Suprapubic skin (tissue), 4 donors: ENCODE data around the gene GPC1.

ENCODE experiments used
- POLR2A ChIP-seq, 2 donors: fragments of 450-650 bp; IDR thresholded peaks; one replicate each; pipeline ENCODE4 v1.6.1; 2017; ENCODE audit warnings: antibody characterized with exemption in 2 of 2, mild to moderate bottlenecking in 2 of 2, moderate library complexity in 2 of 2
- POLR2AphosphoS5 ChIP-seq, 3 donors: sonication (generic); formaldehyde crosslinking; IDR thresholded peaks; one replicate each; pipeline ENCODE4 v1.6.1; 2017; ENCODE audit warnings: antibody characterized with exemption in 3 of 3
- TF ChIP-seq, protein P1 (sequence below), 2 donors: fragments of 200-600 bp in 1 of 2; fragments of 450-650 bp in 1 of 2; sonication (generic) in 1 of 2; IDR thresholded peaks; one replicate each; pipeline ENCODE4 v1.5.1; 2016 to 2019; ENCODE audit warnings: antibody characterized with exemption in 2 of 2, mild to moderate bottlenecking in 1 of 2, moderate library complexity in 1 of 2

GRCh38 chr2:240390091-240391073, 45.1 kb upstream of the GPC1 start:
- TF ChIP-seq, protein P1, sequence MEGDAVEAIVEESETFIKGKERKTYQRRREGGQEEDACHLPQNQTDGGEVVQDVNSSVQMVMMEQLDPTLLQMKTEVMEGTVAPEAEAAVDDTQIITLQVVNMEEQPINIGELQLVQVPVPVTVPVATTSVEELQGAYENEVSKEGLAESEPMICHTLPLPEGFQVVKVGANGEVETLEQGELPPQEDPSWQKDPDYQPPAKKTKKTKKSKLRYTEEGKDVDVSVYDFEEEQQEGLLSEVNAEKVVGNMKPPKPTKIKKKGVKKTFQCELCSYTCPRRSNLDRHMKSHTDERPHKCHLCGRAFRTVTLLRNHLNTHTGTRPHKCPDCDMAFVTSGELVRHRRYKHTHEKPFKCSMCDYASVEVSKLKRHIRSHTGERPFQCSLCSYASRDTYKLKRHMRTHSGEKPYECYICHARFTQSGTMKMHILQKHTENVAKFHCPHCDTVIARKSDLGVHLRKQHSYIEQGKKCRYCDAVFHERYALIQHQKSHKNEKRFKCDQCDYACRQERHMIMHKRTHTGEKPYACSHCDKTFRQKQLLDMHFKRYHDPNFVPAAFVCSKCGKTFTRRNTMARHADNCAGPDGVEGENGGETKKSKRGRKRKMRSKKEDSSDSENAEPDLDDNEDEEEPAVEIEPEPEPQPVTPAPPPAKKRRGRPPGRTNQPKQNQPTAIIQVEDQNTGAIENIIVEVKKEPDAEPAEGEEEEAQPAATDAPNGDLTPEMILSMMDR (IDR thresholded peaks at IDR 0.05): no peak
- TF ChIP-seq POLR2A (IDR thresholded peaks at IDR 0.05) (no peak), POLR2AphosphoS5 (IDR thresholded peaks at IDR 0.05) (no peak)
